Upper lobe of left lung (tissue), 4 donors: ENCODE measurements around the gene THYN1.

ENCODE experiments used
- CTCF ChIP-seq, 6 experiments: fragments of 450-650 bp in 4 of 6; fragments of 200-600 bp in 2 of 6; sonication (generic) in 2 of 6; IDR thresholded peaks; one replicate each; pipeline ENCODE4 v1.5.1; 2016 to 2019; ENCODE audit warnings: antibody characterized with exemption in 6 of 6
- POLR2A ChIP-seq, 4 donors: fragments of 450-650 bp; IDR thresholded peaks; one replicate each; pipeline ENCODE4 v1.5.1; 2016 to 2017; ENCODE audit warnings: antibody characterized with exemption in 4 of 4, mild to moderate bottlenecking in 2 of 4
- POLR2AphosphoS5 ChIP-seq, 2 donors: sonication (generic); formaldehyde crosslinking; IDR thresholded peaks; one replicate each; pipeline ENCODE4 v1.5.1; 2017; ENCODE audit warnings: antibody characterized with exemption in 2 of 2

GRCh38 chr11:134273317-134273712 is 20.2 kb upstream of the THYN1 start:
- TF ChIP-seq CTCF (IDR thresholded peaks at IDR 0.05) (no peak), POLR2A (IDR thresholded peaks at IDR 0.05) (no peak), POLR2AphosphoS5 (IDR thresholded peaks at IDR 0.05) (no peak)
